A549 (cell line): ENCODE results near the gene HMMR. TPM values are rescaled to one million over a fixed set of nuclear protein-coding genes. Genes with fewer than 3 reads are reported as not detected.

Experiments
- ATAC-seq, 2 experiments: fragments of 200-7000 bp in 1 of 2; fragments of >200 bp in 1 of 2; cut with Nextera tagmentation in 1 of 2; cut with Tn5 transposase in 1 of 2; 3 replicates each; pipeline versions ENCODE4 v1.8.0 to v1.9.1; 2018 to 2020; ENCODE audit warnings: mild to moderate bottlenecking in 1 of 2, moderate library complexity in 1 of 2
- CTCF ChIA-PET: fragments of 300-600 bp; sonication (Branson Sonifier 250); formaldehyde crosslinking; extraction: SDS; loops from one replicate; lab custom pipeline; 2021; ENCODE audit warnings: antibody characterized with exemption, inconsistent platforms; lab: Yijun Ruan, JAX
- POLR2A ChIA-PET: fragments of 350-600 bp; formaldehyde crosslinking; extraction: SDS; loops from one replicate; lab custom pipeline; 2021; ENCODE audit warnings: antibody characterized with exemption, inconsistent platforms; lab: Yijun Ruan, JAX
- DNase-seq, 2 experiments: peaks; one replicate each; pipeline versions ENCODE4 v3.0.0 to v3.0.0-alpha.2; 2011 to 2016; ENCODE audit warnings: low read depth in 1 of 2, low spot score in 1 of 2
- FAIRE-seq: peaks from 2 replicates; lab custom pipeline; 2011; peaks lifted over from hg19 to GRCh38; lab: Jason Lieb, UNC
- H3K27ac ChIP-seq, 2 experiments: fragments of >200 bp; sonication (Bioruptor Twin); formaldehyde crosslinking; 3 replicates each; pipeline ENCODE4 v1.5.1; 2016 to 2017
- H3K4me1 ChIP-seq: fragments of >200 bp; sonication (Bioruptor Twin); formaldehyde crosslinking; 3 replicates; pipeline ENCODE4 v1.6.1; 2016
- H3K4me2 ChIP-seq: fragments of >200 bp; sonication (Bioruptor Twin); formaldehyde crosslinking; 3 replicates; pipeline ENCODE4 v1.6.1; 2016
- H3K4me3 ChIP-seq: fragments of >200 bp; sonication (Bioruptor Twin); formaldehyde crosslinking; 3 replicates; pipeline ENCODE4 v1.5.1; 2016
- H3K9me3 ChIP-seq: fragments of >200 bp; sonication (Bioruptor Twin); formaldehyde crosslinking; 3 replicates; pipeline ENCODE4 v1.6.1; 2016
- CBX8 ChIP-seq: fragments of 200-600 bp; sonication (generic); IDR thresholded peaks from 2 replicates; pipeline ENCODE4 v1.6.1; 2016
- CEBPB ChIP-seq, 2 experiments: fragments of >200 bp in 1 of 2; sonication (Bioruptor Twin) in 1 of 2; formaldehyde crosslinking in 1 of 2; IDR thresholded peaks; 2 replicates each; pipeline ENCODE4 v1.6.1; 2012 to 2016
- CHD2 ChIP-seq: fragments of 150-350 bp; IDR thresholded peaks from 2 replicates; pipeline ENCODE4 v1.6.1; 2014; ENCODE audit warnings: low read length; ENCODE audit not compliant: partially characterized antibody
- EP300 ChIP-seq, 2 experiments: fragments of >200 bp; sonication (Bioruptor Twin); formaldehyde crosslinking; IDR thresholded peaks; 2 replicates in 1 of 2; 3 replicates in 1 of 2; pipeline ENCODE4 v1.6.1; 2016 to 2017
- FOSB ChIP-seq: fragments of 250-450 bp; sonication (Bioruptor Pico); IDR thresholded peaks from 2 replicates; pipeline ENCODE4 v1.5.0; 2020; ENCODE audit warnings: mild to moderate bottlenecking, moderate library complexity
- HOXA7 ChIP-seq: fragments of 250-450 bp; sonication (Bioruptor Pico); IDR thresholded peaks from 2 replicates; pipeline ENCODE4 v1.5.0; 2020; ENCODE audit warnings: mild to moderate bottlenecking, moderate library complexity
- HOXB13 ChIP-seq: fragments of 250-450 bp; sonication (Bioruptor Pico); IDR thresholded peaks from 2 replicates; pipeline ENCODE4 v1.5.0; 2020; ENCODE audit warnings: low read depth, mild to moderate bottlenecking, moderate library complexity
- HOXB5 ChIP-seq: fragments of 250-450 bp; sonication (Bioruptor Pico); IDR thresholded peaks from 2 replicates; pipeline ENCODE4 v1.5.0; 2020; ENCODE audit warnings: mild to moderate bottlenecking, moderate library complexity
- JUN ChIP-seq, 2 experiments: fragments of >200 bp; sonication (Bioruptor Twin); formaldehyde crosslinking; IDR thresholded peaks; 2 replicates in 1 of 2; 3 replicates in 1 of 2; pipeline ENCODE4 v1.6.1; 2016 to 2017
- MAFK ChIP-seq: fragments of 450-650 bp; IDR thresholded peaks from 2 replicates; pipeline ENCODE4 v1.6.1; 2014; ENCODE audit not compliant: partially characterized antibody
- NFE2L2 ChIP-seq: fragments of 150-350 bp; conservative IDR thresholded peaks from 2 replicates; pipeline ENCODE4 v1.6.1; 2014; ENCODE audit warnings: low read length
- POLR2A ChIP-seq: IDR thresholded peaks from 2 replicates; pipeline ENCODE4 v1.6.1; 2012; ENCODE audit warnings: mild to moderate bottlenecking, low read length
- POLR2AphosphoS2 ChIP-seq: conservative IDR thresholded peaks from 2 replicates; pipeline ENCODE4 v1.6.1; 2012; ENCODE audit warnings: low read length, improper control_type of control experiment, inconsistent platforms
- RCOR1 ChIP-seq: fragments of 150-350 bp; IDR thresholded peaks from 2 replicates; pipeline ENCODE4 v1.6.1; 2014; ENCODE audit warnings: antibody characterized with exemption, low read length, low read depth
- RFX5 ChIP-seq: fragments of 450-650 bp; IDR thresholded peaks from 2 replicates; pipeline ENCODE4 v1.7.1; 2014; ENCODE audit warnings: antibody characterized with exemption, mild to moderate bottlenecking, moderate library complexity
- TFCP2L1 ChIP-seq: fragments of 250-450 bp; sonication (Bioruptor Pico); IDR thresholded peaks from 2 replicates; pipeline ENCODE4 v1.5.0; 2021; ENCODE audit warnings: mild to moderate bottlenecking
- ZC3H11A ChIP-seq: fragments of 450-650 bp; IDR thresholded peaks from 2 replicates; pipeline ENCODE4 v1.6.1; 2014; ENCODE audit warnings: antibody characterized with exemption, mild to moderate bottlenecking
- ZFP36 ChIP-seq: fragments of 450-650 bp; IDR thresholded peaks from 2 replicates; pipeline ENCODE4 v1.6.1; 2014; ENCODE audit warnings: borderline replicate concordance; ENCODE audit not compliant: partially characterized antibody
- WGBS: methylation state at CpG from one replicate; pipeline ENCODE4 v1.1.6; 2017; ENCODE audit errors: missing lambda C conversion rate; 5-methylcytosine and 5-hydroxymethylcytosine counted together
- polyA plus RNA-seq, 4 experiments: library from polyadenylated mRNA; depleted of rRNA in 3 of 4; stranded (reverse); fragments of >200 nt; fragmentation: RNase III in 1 of 4; extraction: RNeasy Plus Mini Kit Qiagen cat#74134 plus additional on column Dnase treatment in 1 of 4; gene quantifications; 2 replicates in 3 of 4; 3 replicates in 1 of 4; pipeline ENCODE4 v1.2.3, GENCODE V29; 2011 to 2017
- TF ChIP-seq, protein P1 (sequence below): IDR thresholded peaks from 2 replicates; pipeline ENCODE4 v1.6.1; 2012
- TF ChIP-seq, protein P2 (sequence below): fragments of >200 bp; sonication (Bioruptor Twin); formaldehyde crosslinking; IDR thresholded peaks from 2 replicates; pipeline ENCODE4 v1.6.1; 2016
- TF ChIP-seq, protein P3 (sequence below): IDR thresholded peaks from 2 replicates; pipeline ENCODE4 v1.6.1; 2012
- TF ChIP-seq, protein P4 (sequence below): fragments of 450-650 bp; IDR thresholded peaks from 2 replicates; pipeline ENCODE4 v1.6.1; 2014; ENCODE audit warnings: antibody characterized with exemption
- TF ChIP-seq, protein P5 (sequence below): fragments of >200 bp; sonication (Bioruptor Twin); formaldehyde crosslinking; IDR thresholded peaks from 3 replicates; pipeline ENCODE4 v1.6.1; 2016
- TF ChIP-seq, protein P6 (sequence below): fragments of >200 bp; sonication (Bioruptor Twin); formaldehyde crosslinking; IDR thresholded peaks from 3 replicates; pipeline ENCODE4 v1.5.1; 2016

Gene HMMR
- polyA plus RNA-seq, 2 of the 4 experiments (the other 2 are of a cell fraction): 34.0 to 66.0 TPM

DNA sequence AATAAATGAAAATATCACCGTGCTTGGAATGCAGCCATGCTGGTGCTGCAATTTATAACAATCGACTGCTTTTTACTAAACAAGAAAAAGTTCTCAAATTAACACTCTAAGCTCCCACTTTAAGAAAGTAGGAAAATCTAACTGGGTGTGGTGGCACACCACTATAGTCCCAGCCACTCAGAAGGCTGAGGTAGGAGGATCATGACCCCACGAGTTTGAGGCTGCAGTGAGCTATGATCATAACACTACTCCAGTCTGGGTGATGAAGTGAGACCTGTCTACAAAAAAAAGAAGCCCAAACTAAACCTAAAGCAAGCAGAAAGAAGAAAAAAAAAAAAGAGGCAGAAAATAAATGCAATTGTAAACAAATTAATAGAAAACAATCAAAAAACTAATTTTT, 12.6 kb upstream of the HMMR start:
- H3K27ac ChIP-seq: no peak overlapping the region
- ATAC-seq (no peak), DNase-seq (no peak), FAIRE-seq (no peak)
- ChIA-PET CTCF (no interaction called here), POLR2A (interaction anchor here (0.6 to 1.8 kb wide), 2 partner anchors 10 to 12 kb away, joined by 4 to 5 read pairs; partner anchors contain the start of genes CCNG1, HMMR and NUDCD2)
- H3K4me1 ChIP-seq: no peaks in the 10 kb centered on the region
- TF ChIP-seq RFX5: no peak
- TF ChIP-seq CBX8: no peak
- no peak for TF ChIP-seq TFCP2L1 (CRISPR knock-in tag)
- TF ChIP-seq MAFK: no peak
- TF ChIP-seq CHD2: no peak
- TF ChIP-seq, protein P1, sequence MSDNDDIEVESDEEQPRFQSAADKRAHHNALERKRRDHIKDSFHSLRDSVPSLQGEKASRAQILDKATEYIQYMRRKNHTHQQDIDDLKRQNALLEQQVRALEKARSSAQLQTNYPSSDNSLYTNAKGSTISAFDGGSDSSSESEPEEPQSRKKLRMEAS: no peak
- WGBS: 91% methylated on average over 3 of the region's 3 CpGs
- no peak overlapping the region for H3K4me2 ChIP-seq
- H3K4me3 ChIP-seq: no peak overlapping the region
- H3K9me3 ChIP-seq: no peaks in the 10 kb centered on the region

DNA sequence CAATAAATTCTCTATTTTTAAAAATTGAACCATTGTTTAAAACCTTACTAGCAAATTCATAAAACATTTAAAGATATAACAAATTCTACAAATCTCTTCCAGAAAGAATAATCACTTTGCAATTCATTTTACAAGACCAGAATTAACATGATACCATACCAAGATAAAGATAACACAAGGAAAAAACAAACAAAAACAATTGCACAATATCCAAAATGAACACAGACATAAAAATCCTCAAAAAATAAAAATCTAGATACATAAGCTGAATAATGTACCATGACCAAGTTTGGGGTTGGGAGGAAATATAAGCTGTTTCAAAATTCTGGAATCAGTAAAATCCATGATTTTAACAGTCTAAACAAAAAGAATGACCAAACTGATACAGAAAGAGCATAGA, 11.9 kb upstream of the HMMR start:
- no peak overlapping the region for H3K4me3 ChIP-seq
- H3K27ac ChIP-seq: no peak overlapping the region
- DNase-seq (no peak), FAIRE-seq (peak; percentile 23), ATAC-seq (no peak)
- TF ChIP-seq, protein P2, sequence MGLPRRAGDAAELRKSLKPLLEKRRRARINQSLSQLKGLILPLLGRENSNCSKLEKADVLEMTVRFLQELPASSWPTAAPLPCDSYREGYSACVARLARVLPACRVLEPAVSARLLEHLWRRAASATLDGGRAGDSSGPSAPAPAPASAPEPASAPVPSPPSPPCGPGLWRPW: no peak
- TF ChIP-seq CEBPB (IDR thresholded peaks at IDR 0.05): no peak
- TF ChIP-seq ZFP36: no peak
- no peak for TF ChIP-seq POLR2AphosphoS2
- TF ChIP-seq ZC3H11A: no peak
- TF ChIP-seq HOXB13 (CRISPR knock-in tag): no peak
- TF ChIP-seq JUN (IDR thresholded peaks at IDR 0.05): no peak
- TF ChIP-seq, protein P3, sequence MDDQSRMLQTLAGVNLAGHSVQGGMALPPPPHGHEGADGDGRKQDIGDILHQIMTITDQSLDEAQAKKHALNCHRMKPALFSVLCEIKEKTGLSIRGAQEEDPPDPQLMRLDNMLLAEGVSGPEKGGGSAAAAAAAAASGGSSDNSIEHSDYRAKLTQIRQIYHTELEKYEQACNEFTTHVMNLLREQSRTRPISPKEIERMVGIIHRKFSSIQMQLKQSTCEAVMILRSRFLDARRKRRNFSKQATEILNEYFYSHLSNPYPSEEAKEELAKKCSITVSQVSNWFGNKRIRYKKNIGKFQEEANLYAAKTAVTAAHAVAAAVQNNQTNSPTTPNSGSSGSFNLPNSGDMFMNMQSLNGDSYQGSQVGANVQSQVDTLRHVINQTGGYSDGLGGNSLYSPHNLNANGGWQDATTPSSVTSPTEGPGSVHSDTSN: no peak
- TF ChIP-seq MAFK: no peak
- TF ChIP-seq HOXA7 (CRISPR knock-in tag): no peak
- no peak for TF ChIP-seq CHD2
- TF ChIP-seq EP300 (IDR thresholded peaks at IDR 0.05): no peak
- TF ChIP-seq, protein P4, sequence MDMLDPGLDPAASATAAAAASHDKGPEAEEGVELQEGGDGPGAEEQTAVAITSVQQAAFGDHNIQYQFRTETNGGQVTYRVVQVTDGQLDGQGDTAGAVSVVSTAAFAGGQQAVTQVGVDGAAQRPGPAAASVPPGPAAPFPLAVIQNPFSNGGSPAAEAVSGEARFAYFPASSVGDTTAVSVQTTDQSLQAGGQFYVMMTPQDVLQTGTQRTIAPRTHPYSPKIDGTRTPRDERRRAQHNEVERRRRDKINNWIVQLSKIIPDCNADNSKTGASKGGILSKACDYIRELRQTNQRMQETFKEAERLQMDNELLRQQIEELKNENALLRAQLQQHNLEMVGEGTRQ: no peak
- no peak for TF ChIP-seq RCOR1
- TF ChIP-seq POLR2A: no peak
- TF ChIP-seq HOXB5 (CRISPR knock-in tag): no peak
- no peak for TF ChIP-seq NFE2L2
- TF ChIP-seq, protein P5, sequence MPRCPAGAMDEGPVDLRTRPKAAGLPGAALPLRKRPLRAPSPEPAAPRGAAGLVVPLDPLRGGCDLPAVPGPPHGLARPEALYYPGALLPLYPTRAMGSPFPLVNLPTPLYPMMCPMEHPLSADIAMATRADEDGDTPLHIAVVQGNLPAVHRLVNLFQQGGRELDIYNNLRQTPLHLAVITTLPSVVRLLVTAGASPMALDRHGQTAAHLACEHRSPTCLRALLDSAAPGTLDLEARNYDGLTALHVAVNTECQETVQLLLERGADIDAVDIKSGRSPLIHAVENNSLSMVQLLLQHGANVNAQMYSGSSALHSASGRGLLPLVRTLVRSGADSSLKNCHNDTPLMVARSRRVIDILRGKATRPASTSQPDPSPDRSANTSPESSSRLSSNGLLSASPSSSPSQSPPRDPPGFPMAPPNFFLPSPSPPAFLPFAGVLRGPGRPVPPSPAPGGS: no peak
- ChIA-PET CTCF (no interaction called here), POLR2A (interaction anchor here (3.3 kb wide), 1 partner anchor 11 kb away, joined by 17 read pairs; the partner anchor contains the start of genes HMMR and NUDCD2)
- no peaks in the 10 kb centered on the region for H3K4me1 ChIP-seq
- no peak overlapping the region for H3K4me2 ChIP-seq
- no peaks in the 10 kb centered on the region for H3K9me3 ChIP-seq

DNA sequence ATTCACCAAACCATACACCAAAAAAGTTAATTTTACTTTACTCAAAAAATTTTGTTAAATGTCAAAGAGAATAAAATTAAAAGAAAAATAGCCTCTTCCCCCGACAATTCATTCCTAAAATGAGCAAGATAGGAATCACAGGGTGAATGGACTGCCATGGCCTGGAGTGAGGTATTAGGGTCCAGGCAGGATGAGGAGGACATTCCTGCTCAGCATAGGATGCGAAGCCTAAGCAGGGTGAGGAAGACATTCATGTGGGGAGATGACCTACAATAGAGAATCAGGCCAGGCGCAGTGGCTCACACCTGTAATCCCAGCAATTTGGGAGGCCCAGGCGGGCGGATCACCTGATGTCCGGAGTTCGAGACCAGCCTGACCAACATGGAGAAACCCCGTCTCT, 8.9 kb upstream of the HMMR start:
- no peak overlapping the region for H3K4me2 ChIP-seq
- ATAC-seq (peak in 1 of 2 experiments; percentile 27; a peak in 1 of 6 replicates), FAIRE-seq (no peak), DNase-seq (no peak)
- H3K4me1 ChIP-seq: no peaks in the 10 kb centered on the region
- WGBS: 93% methylated on average over 8 of the region's 8 CpGs
- TF ChIP-seq HOXB5 (CRISPR knock-in tag): no peak
- no peak for TF ChIP-seq CBX8
- TF ChIP-seq ZC3H11A: no peak
- TF ChIP-seq, protein P1: no peak
- no peak for TF ChIP-seq HOXA7 (CRISPR knock-in tag)
- TF ChIP-seq FOSB (CRISPR knock-in tag): no peak
- TF ChIP-seq, protein P6, sequence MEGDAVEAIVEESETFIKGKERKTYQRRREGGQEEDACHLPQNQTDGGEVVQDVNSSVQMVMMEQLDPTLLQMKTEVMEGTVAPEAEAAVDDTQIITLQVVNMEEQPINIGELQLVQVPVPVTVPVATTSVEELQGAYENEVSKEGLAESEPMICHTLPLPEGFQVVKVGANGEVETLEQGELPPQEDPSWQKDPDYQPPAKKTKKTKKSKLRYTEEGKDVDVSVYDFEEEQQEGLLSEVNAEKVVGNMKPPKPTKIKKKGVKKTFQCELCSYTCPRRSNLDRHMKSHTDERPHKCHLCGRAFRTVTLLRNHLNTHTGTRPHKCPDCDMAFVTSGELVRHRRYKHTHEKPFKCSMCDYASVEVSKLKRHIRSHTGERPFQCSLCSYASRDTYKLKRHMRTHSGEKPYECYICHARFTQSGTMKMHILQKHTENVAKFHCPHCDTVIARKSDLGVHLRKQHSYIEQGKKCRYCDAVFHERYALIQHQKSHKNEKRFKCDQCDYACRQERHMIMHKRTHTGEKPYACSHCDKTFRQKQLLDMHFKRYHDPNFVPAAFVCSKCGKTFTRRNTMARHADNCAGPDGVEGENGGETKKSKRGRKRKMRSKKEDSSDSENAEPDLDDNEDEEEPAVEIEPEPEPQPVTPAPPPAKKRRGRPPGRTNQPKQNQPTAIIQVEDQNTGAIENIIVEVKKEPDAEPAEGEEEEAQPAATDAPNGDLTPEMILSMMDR: no peak
- no peak overlapping the region for H3K27ac ChIP-seq
- ChIA-PET CTCF (interaction anchor here (1.7 kb wide), 1 partner anchor 43 kb away, joined by 3 read pairs; no protein-coding TSS in a partner anchor), POLR2A (interaction anchor here (3.3 kb wide), 1 partner anchor 8 kb away, joined by 17 read pairs; the partner anchor contains the start of genes HMMR and NUDCD2)
- no peak overlapping the region for H3K4me3 ChIP-seq
- H3K9me3 ChIP-seq: no peaks in the 10 kb centered on the region
